NCI-H187 treated with DMSO at 0.1 percent for 48 hours (cell line): Measurements from ENCODE around the gene SMPX.

Experiments used
- DNase-seq: peaks from one replicate; lab custom pipeline; 2025; lab: John Stamatoyannopoulos, UW

The SMPX gene

DNA sequence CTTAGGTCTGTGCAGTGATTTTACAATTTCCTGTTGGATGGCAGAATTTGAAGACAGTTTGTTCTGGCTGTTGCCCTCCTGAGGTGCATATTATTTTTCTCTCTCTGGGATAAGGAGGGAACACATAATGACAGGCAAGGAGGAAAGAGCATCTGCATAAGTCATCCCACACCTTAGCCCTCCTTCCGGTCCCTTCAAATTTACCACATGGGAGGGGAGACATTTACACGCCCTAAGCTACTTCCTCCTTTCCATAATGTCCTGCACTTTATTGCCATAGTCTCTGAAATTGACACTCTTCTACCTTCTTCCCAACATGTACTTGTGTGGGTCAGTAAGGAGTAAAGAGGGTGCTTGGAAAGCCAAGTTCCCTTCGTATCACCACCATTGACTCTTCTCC, 13.9 kb downstream of the SMPX start:
- no peak for DNase-seq

DNA sequence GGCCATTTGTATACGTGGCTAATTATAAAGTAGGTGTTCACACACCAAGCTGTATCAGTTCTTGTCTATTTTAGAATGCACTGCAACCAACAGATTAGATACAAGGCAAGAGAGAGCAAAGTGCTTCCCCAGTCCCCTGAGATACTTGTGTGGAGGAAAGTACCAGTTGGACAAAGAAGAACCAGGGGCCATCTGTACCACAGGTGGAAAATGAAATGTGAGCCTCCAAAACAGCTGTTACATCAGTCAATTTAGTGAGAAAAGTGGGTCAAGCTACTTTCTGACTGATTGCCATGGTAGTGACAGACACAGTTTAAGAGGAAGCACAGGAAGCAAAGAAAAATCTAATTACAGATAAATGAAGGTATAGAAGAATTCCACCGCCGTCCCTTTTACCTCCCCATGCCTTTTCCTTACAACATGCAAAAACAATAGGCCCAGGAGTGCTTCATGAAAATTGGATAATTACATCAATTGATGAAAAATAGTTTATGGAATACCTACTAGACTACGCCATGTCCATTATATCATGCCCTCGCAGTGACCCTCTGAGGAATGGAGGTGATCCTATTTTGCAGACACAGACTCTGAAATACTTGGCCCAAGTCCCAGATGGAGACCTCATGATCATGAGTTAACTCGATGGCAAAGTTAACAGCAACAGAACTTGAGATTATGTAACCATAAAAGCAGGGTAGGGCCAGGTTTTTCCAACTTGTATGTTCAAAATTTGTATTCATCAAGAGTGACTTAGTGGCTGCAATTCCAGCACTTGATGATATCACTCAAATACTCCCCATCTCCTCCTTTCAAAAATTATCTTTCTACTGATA, 15.8 kb downstream of the SMPX start:
- DNase-seq: peak; percentile 58

DNA sequence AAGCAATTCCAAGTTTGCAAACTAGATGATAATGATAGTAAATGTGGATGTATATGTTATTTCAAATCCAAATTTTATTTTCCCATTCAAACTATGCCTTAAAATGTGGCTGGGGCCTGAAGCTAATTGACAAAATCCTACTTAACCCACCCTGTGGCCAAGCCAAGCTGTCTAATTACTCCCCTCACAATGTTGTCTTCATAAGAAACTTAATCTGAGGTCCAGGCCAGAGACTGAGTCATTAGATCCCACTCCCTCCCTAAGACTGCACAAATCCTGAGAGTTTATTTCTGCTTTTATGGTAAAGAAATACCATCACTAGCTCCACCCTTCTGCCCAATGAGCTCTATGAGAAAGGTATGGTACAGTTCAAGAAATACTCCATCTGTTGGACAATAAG, 16.6 kb downstream of the SMPX start:
- no peak for DNase-seq

DNA sequence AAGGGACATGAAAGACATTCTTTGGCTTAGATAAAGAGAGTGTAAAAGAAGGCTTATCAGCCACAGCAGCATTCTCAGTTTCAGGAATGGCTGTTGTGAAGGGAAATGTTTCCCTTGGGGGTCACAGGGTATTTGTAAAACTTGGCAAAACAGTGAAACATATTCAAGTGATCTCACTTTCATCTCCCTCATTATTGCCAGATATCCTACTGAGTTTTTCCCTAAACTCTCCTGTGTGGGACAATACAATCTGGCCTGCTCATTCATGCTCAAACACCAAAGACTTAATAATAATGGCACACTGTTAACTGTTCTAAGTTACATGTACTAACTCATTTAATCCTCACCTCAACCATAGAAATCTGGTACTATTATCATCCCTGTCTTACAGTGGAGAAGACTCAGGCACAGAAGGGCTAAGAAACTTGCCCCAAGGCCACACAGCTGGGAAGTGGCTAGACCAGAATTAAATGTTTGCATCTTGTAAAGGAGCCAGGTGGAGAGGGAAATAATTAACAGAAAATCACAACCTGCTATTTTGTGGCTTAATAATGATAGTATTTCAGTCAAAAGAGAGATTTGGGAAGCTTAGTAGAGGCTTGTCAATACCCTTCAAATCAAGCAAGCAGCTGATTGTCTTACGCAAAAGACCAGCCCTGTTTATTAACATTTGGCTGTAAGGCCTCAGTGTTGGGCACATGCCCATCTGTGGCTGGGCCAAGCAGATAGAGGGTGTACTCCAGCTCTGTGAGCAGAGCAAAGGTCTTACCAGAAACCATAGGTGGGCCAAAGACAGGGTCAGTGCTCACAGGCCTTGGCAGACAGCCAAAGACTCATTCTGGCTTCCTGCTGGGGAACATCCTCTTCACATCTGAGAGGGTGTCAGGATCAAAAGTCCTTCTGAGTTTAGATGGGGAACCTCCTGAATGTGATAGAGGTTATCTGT, 17.3 kb downstream of the SMPX start:
- DNase-seq: no peak

DNA sequence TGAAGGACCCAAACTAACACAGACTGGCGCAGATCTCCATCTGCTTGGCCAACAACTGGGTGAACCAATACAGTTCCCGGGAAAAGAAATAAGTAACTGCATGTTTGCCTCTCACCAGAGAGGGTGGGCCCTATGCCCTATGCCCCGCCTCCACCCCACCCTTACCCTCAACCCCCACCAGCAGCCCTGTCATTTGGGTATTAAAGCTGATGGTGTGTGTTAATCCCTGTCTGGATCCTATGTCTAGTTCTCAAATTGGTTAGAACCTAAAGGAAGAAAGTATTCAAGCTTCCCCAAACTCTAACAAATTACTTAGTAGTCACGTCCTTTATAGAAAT, 19.0 kb downstream of the SMPX start:
- DNase-seq: no peak

DNA sequence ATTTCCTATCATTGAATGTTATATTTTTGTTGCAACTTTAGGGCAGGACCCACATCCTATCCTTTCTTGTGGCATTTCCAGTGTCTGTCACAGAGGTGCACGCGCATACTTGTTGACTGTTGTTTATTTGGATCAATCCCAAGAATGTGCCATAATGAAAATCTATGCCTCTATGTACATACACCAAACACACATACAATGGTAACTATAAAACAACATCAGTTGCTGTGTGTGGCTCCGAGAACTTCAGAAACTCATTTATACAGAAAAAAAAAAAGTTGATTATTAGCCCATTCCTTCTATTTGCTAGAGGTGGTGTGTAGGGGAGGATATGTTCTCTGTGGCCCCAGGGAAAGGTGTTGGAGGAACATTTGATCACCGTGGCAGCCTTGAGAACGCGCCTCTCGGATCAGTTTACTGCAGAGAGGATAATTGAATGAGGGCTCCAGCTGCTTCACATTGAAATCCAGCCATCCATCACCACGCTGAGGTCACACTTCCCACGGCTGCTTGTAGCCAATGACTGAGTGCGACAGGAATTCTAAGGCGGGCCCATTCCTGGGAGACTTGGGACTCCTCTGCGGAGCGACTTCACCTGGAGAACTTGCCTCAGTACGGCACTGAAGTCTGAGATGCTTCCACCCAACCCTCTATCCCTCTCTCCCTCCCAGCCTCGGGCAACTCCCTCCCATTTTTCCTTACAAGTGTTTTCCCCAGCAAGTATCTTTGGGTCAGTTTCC, 19.5 kb downstream of the SMPX start:
- peak; percentile 59 for DNase-seq

DNA sequence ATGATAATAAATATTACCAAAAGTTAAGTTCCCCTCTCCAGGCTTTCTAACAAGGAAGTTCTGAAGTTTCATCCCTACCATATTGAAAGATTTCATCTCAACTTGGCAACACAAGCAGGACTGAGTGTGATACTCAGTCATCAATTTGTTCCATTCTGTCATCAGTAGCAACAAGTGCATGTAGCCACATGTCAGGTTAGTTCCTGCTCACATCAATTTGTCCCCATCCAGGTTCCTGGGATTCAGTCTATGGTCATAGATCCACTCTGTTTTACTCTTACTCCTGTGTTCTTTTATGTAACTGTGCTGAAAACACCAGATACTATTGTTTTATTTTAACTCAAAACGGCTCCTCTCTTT, 22.2 kb downstream of the SMPX start:
- no peak for DNase-seq

DNA sequence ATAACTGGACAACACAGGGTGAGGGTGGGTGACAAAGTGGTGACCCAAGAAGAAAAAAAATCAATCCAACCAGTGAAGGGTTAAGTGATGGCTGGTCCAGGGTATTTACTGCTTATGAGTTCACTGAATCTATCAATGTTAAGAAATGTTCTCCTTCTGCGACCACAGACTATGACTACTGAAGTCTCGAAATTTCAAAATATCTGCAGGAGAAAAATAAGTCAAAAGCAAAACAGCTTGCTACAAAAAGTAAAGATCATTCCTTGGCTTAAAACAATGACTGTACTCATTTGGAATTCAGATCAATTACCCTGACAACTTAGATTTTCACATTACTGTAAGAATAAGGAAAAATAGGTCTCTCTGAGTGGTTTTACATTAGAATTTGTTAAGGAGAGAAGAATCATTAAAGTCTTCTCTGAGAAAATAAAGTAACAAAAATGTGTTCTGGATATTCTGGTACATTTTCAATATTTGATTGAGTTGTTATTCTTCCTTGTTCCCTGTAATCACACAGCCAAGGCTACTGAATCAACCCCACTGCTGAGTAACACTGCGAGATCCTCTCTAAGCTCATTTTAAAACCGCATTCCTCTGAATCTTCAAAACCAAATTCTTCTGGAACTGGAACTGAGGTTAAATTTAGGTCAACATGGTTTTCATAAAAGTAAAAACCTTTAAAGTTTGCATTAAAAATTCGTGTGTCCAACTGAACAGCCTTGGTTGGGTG, 22.7 kb downstream of the SMPX start:
- no peak for DNase-seq

DNA sequence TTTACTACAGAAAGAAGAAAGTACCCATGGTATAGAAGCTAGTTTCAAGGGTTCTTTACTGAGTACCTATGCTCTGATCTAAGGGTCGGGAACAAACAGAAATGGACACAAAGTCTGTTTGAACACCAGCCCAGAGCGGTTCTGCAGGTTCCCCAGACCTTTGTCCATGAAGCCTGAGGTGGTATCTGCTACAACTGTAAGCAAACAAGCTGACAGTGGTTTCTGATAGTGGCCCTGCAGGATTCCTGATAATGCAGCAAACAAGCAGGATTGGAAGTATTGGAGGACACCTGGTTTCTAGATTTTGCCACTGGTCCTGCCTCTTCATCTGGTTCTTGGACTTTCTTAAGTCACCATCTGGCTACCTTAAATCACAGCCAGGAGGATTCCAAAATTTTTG, 23.7 kb downstream of the SMPX start:
- DNase-seq: no peak

DNA sequence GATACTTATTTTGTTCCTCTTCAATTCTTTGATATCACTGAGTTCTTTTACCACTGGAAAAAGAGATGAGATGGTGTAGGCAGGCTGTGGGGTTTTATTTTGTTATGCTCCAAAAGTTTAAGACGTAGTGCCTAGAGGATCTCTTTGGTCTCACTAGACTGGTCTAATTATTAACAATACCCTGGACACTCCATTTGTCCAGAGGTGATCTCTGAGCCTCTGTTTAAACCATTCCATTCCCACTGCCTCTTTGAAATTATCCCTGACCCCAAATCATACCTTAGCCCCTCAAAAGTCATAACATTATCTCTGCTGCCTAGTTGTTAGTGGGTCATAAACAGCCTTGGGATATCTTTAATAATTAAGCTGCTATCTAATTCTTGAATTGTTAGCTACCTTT, 24.2 kb downstream of the SMPX start:
- DNase-seq: no peak

DNA sequence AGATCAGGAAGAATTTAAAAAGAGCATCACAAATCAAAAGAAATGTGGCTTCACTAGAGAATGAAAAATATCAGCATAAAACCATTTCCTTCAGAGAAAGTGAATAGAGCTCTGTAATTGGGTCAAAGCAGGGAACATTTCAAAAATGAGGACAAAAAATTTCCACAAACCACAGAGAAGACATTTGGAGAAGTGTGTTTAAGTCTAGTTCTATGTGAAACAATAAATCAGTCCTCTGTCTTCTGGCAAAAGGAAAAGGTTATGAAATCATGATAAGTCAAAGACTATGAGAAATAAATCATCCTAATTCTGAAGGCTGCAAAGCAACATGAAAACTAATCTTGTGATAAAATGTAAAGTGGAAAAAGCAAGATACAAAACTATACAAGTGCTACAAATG, 27.9 kb downstream of the SMPX start:
- DNase-seq: no peak

DNA sequence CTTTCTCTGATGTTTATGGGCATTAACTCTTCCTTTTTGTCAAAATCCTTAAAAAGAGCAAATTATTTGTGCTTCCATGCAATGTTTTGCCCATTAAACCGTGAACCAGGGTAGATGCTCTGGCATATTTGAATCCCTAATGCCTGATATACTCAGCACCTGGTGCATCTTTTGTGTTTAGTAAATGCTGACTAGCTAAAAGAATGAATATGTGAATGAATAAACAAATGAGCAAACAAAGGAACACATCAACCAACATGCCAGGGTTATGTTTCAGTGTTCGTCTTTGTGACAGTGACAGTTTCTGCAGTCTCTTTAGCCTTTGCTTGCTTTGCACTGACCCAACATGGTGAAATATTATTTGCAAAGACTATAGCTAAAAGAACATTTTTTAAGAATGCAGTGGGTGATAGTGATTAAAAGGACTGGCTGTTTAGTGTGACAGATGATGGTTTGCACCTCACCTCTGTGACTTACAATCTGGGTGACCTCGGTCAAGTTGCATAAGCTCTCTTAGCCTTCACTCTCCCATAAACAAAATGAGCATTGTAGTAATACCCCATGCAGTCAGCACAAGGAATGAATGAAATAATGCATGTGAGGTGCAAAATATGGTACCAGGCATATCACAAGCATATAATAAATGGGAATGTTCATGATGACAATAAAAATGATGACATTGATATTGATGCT, 29.5 kb downstream of the SMPX start:
- no peak for DNase-seq

DNA sequence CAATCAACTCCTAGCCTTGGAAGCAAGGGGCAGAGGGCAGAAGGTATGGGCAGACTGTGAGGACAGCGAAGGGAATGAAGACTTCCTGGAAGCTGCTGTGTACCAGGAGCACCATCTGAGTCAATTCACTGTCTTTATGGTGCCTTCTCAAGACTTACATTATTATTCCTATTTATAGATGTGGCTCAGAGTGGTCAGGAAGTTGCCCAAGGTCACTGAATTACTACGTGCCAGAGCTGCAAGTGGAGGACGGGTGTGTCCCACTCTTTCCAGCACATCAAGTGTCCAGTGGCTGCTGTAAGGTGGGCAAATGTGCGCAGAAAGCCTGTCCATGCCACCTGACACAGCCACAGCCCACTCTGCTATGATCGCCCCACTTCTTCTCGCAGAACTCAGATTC, 32.0 kb downstream of the SMPX start:
- DNase-seq: no peak

DNA sequence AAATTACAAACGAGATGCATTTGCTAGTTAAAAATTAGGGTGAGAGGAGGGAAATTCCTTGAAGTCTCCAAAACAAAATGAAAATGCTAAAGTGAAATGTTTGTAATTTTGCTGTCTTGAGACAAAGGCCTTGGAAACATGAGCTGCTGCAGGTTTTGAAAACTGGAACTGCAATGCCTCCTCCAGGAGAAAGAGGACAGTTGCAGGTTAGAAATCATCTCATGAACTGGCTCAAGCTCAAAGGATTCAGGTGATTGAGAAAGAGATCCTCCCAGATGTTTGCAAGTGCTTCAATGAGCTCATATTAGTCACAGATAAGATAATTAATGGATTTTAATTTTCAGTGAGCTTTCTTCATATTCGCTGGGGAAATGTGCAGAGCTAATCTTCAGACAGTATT, 32.4 kb downstream of the SMPX start:
- DNase-seq: no peak

DNA sequence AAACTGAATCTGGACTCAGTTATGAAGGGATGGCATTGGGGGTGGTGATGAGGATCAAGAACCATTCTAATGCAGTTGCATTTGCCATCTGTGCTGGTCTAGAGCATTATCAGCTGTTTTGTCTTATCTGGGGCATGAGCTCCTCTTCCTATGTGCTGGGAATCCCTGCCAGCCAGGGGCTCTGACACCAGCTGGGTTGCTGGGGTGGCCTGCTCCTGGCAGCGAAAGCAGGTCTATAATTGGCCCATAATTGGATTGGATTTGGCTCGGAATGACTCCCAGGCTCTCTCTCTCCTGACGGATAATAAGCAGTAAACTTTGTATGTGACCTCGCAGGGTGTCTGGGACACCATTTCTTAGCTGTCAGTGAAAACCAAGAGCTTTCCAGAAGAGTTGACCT, 34.1 kb downstream of the SMPX start:
- DNase-seq: no peak

DNA sequence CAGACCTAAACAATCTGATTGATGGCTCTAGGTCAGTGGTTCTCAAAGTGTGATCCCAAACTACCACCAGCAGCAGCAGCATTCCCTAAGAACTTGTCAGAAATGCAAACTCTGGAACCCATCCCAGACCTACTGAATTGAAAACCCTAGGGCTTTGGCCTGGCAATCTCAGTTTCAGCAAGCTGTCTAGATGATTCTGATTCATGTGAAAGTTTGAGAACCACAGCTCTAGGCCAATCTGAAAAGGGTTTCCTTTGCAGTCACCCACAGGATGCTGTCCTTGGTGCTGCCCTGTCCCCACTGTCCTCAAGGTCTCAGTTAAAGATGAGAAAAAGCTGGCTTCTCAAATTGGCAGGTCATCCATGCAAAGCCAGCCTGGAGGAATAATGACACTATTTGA, 34.8 kb downstream of the SMPX start:
- DNase-seq: no peak

DNA sequence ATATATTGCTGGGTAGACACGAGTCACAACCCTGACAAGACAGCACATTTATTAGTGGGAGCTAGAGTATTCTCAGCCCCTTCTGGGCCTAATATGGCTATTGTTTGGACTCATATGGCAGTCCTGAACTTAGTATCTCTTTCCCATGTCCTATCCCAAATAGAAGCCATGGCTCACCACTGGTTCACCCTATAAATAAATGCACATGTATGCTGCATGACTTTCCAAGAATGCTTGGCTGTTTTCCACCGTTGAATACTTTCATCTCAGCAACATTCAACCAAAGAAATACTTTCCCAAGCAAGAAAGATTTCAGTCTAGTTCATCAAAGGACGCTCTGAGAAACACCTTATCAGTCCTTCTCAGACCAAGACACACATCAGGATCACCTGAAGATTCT, 36.7 kb downstream of the SMPX start:
- no peak for DNase-seq

DNA sequence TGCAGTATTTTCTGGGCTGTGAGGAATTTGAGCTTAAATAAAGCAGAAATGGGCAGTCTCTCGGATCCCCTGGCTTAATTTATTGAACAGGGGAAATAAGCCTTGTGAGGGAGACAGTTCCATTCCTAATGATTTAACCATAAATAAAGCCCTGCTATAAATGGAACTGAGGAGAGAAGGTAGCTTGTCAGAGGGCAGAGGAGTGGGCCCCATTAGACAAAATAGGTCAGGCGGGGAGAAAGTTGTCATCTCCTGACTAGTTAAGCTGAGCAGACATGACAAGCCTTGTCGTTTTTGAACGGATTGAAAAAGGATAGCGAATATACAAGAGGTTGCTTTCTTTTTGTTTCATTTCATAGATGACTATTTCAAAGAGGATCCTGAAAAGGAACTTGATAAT, 39.3 kb downstream of the SMPX start:
- DNase-seq: no peak

DNA sequence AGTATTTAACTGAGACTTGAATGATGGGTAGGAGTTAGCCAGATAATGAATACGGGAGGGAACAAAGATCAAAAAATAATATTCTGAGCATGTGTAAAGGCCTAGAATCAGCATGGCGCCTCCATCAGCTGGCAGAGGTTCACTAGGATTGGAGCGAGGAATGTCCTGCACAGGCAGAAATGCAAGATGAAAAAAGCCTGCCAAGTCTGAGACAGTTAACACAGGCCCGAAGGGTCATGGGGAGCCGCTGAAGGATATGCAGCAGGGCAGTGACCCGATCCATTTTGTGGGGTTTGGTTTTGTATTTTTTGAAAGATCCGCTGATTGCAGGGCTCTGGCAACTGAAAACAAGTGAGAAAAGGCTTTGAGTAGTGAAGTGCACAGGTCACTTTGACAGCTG, 40.1 kb downstream of the SMPX start:
- DNase-seq: no peak

DNA sequence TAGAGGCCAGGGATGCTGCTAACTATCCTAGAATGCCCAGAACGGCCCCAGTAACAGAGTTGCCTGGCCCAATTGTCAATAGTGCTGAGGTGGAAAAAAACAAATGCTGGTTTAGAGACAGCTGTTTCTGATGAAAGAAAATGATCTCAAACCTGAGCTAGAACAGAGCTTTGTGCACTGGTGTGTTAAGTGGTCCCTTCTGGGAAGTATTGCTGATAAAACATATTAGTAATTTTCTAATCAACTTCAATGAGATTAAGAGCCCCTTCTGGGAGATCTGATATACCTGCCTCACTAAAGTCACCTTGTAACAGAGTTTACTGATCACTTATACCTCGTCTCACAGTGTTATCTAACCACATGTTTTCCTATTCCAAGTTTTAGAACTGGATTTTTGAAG, 42.1 kb downstream of the SMPX start:
- no peak for DNase-seq

DNA sequence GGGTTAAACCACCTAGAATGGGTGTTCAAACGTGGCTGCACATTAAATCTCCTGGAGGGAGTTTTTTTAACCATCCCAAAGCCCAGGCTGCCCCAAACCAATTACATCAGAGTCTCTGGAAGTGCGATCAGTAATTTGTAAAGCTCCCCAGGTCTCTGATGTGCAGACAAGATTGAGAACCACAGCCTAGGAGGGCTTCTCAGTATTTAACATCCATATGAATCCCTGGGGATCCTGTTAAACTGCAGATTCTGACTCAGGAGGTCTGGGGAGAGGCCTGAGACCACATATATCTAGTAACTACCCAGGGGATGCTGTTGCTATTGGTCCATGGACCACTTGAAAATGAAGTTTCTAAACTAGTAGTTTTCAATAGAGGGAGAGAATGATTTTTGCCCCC, 42.6 kb downstream of the SMPX start:
- no peak for DNase-seq

DNA sequence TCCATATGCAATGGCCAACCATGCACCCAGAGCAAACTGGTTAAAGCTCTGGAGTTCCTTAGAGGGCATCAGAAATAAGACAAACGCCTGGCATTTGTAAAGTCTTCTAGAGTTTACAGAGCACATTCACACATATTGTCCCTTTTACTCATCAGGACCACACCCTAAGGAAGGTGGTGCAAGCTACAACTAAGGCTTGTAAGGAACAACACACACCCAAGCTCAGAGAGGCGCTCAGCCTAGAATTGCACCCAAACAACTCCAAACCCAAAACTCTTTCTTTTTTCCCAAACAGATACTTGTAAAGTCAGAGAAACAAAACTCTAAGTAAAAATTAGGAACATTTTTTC, 46.1 kb downstream of the SMPX start:
- DNase-seq: no peak
